ENCODE data around the gene PEPD. TPM values are rescaled to one million over a fixed set of nuclear protein-coding genes. Genes with fewer than 3 reads are reported as not detected.

Gene PEPD
- total and polyA plus RNA-seq, 10 of the 15 experiments (the other 5 are each of a cell fraction or from before 2014, with no cell fraction given) = 1.4 to 52.0 (median 20.2) TPM

GRCh38 chr19:33373453-33374235 lies 147.9 kb downstream of the PEPD start, which contains the start of gene CEBPG (continued):
- TF ChIP-seq, protein P1, sequence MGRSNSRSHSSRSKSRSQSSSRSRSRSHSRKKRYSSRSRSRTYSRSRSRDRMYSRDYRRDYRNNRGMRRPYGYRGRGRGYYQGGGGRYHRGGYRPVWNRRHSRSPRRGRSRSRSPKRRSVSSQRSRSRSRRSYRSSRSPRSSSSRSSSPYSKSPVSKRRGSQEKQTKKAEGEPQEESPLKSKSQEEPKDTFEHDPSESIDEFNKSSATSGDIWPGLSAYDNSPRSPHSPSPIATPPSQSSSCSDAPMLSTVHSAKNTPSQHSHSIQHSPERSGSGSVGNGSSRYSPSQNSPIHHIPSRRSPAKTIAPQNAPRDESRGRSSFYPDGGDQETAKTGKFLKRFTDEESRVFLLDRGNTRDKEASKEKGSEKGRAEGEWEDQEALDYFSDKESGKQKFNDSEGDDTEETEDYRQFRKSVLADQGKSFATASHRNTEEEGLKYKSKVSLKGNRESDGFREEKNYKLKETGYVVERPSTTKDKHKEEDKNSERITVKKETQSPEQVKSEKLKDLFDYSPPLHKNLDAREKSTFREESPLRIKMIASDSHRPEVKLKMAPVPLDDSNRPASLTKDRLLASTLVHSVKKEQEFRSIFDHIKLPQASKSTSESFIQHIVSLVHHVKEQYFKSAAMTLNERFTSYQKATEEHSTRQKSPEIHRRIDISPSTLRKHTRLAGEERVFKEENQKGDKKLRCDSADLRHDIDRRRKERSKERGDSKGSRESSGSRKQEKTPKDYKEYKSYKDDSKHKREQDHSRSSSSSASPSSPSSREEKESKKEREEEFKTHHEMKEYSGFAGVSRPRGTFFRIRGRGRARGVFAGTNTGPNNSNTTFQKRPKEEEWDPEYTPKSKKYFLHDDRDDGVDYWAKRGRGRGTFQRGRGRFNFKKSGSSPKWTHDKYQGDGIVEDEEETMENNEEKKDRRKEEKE (IDR thresholded peaks at IDR 0.05) = no peak
- TF ChIP-seq, protein P2, sequence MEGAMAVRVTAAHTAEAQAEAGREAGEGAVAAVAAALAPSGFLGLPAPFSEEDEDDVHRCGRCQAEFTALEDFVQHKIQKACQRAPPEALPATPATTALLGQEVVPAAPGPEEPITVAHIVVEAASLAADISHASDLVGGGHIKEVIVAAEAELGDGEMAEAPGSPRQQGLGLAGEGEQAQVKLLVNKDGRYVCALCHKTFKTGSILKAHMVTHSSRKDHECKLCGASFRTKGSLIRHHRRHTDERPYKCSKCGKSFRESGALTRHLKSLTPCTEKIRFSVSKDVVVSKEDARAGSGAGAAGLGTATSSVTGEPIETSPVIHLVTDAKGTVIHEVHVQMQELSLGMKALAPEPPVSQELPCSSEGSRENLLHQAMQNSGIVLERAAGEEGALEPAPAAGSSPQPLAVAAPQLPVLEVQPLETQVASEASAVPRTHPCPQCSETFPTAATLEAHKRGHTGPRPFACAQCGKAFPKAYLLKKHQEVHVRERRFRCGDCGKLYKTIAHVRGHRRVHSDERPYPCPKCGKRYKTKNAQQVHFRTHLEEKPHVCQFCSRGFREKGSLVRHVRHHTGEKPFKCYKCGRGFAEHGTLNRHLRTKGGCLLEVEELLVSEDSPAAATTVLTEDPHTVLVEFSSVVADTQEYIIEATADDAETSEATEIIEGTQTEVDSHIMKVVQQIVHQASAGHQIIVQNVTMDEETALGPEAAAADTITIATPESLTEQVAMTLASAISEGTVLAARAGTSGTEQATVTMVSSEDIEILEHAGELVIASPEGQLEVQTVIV (IDR thresholded peaks at IDR 0.05; ENCODE audit: borderline replicate concordance, partially characterized antibody) = no peak
- TF ChIP-seq KDM1A (IDR thresholded peaks at IDR 0.05; ENCODE audit: borderline replicate concordance) = no peak
- no peak for TF ChIP-seq SREBF2 (IDR thresholded peaks at IDR 0.05; ENCODE audit: low read length)
- TF ChIP-seq PAX8 (IDR thresholded peaks at IDR 0.05) = no peak
- peak; percentile 39; the same call in 1 of the 2 replicates for TF ChIP-seq BACH1 (IDR thresholded peaks at IDR 0.05; ENCODE audit: borderline replicate concordance)
- TF ChIP-seq HCFC1 (IDR thresholded peaks at IDR 0.05; ENCODE audit: low read length) = no peak; the same call in 1 of the 2 replicates
- TF ChIP-seq POLR2A (IDR thresholded peaks at IDR 0.05; ENCODE audit: low read depth, low read length) = peak; percentile 96
- TF ChIP-seq CREB1 (IDR thresholded peaks at IDR 0.05; ENCODE audit: low read depth) = peak; percentile 29; the same call in 1 of the 2 replicates
- peak; percentile 84 for TF ChIP-seq IKZF1 (conservative IDR thresholded peaks at IDR 0.05)
- 0 out of 2 replicates have a peak, but pooled peaks have one; percentile 4 for TF ChIP-seq RCOR1 (conservative IDR thresholded peaks at IDR 0.05; ENCODE audit: low read depth, low read length)
- peak; percentile 99 for TF ChIP-seq DPF2 (IDR thresholded peaks at IDR 0.05)
- no peak for TF ChIP-seq IRF4 (IDR thresholded peaks at IDR 0.05; ENCODE audit: low read depth, low read length)
- no peak for TF ChIP-seq SMC3 (IDR thresholded peaks at IDR 0.05; ENCODE audit: borderline replicate concordance, low read length)
- TF ChIP-seq TAF1 (IDR thresholded peaks at IDR 0.05; ENCODE audit: borderline replicate concordance, low read depth, low read length) = peak; percentile 50; the same call in 1 of the 2 replicates
- TF ChIP-seq FOS (IDR thresholded peaks at IDR 0.05; ENCODE audit: borderline replicate concordance, extremely low read depth, insufficient read length) = peak; percentile 41
- TF ChIP-seq TARDBP (IDR thresholded peaks at IDR 0.05; ENCODE audit: borderline replicate concordance) = no peak
- TF ChIP-seq, protein P3, sequence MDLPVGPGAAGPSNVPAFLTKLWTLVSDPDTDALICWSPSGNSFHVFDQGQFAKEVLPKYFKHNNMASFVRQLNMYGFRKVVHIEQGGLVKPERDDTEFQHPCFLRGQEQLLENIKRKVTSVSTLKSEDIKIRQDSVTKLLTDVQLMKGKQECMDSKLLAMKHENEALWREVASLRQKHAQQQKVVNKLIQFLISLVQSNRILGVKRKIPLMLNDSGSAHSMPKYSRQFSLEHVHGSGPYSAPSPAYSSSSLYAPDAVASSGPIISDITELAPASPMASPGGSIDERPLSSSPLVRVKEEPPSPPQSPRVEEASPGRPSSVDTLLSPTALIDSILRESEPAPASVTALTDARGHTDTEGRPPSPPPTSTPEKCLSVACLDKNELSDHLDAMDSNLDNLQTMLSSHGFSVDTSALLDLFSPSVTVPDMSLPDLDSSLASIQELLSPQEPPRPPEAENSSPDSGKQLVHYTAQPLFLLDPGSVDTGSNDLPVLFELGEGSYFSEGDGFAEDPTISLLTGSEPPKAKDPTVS (IDR thresholded peaks at IDR 0.05; ENCODE audit: low read depth, low read length) = no peak
- TF ChIP-seq, protein P4, sequence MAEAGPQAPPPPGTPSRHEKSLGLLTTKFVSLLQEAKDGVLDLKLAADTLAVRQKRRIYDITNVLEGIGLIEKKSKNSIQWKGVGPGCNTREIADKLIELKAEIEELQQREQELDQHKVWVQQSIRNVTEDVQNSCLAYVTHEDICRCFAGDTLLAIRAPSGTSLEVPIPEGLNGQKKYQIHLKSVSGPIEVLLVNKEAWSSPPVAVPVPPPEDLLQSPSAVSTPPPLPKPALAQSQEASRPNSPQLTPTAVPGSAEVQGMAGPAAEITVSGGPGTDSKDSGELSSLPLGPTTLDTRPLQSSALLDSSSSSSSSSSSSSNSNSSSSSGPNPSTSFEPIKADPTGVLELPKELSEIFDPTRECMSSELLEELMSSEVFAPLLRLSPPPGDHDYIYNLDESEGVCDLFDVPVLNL (IDR thresholded peaks at IDR 0.05; ENCODE audit: low read depth, low read length) = no peak
- no peak for TF ChIP-seq ATF7 (IDR thresholded peaks at IDR 0.05; ENCODE audit: low read depth)
- TF ChIP-seq CHD2 (IDR thresholded peaks at IDR 0.05; ENCODE audit: borderline replicate concordance, low read depth, low read length) = peak; percentile 90
- TF ChIP-seq, protein P5, sequence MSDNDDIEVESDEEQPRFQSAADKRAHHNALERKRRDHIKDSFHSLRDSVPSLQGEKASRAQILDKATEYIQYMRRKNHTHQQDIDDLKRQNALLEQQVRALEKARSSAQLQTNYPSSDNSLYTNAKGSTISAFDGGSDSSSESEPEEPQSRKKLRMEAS (IDR thresholded peaks at IDR 0.05; ENCODE audit: low read depth, low read length) = peak; percentile 42
